ENCODE data around the gene GPR137B. TPM values are rescaled to one million over a fixed set of nuclear protein-coding genes. Genes with fewer than 3 reads are reported as not detected.

GPR137B gene
- total and polyA plus RNA-seq, 2 of the 4 experiments (the other 2 are of a cell fraction) = 4.5 to 12.3 TPM

GRCh38 chr1:236092899-236093298, 49.4 kb upstream of the GPR137B start:
- no peak for TF ChIP-seq RFX5 (IDR thresholded peaks at IDR 0.05; ENCODE audit: low read depth, low read length)
- no peak for TF ChIP-seq FOS (IDR thresholded peaks at IDR 0.05; ENCODE audit: low read depth, low read length)
- TF ChIP-seq MXI1 (IDR thresholded peaks at IDR 0.05; ENCODE audit: borderline replicate concordance, low read depth, low read length) = no peak
- Histone ChIP-seq H3K4ac (ENCODE audit: low read depth, low read length) (no peak overlapping the region), H2BK5ac (ENCODE audit: low read depth, low read length, poor library complexity, severe bottlenecking) (no peak overlapping the region), H2BK120ac (ENCODE audit: low read depth, low read length) (no peak overlapping the region), H2BK15ac (ENCODE audit: low read depth, low read length) (no peak overlapping the region), H3K27me3 (ENCODE audit: control insufficient read depth, insufficient read depth, low read length) (no peaks in the 10 kb centered on the region), H3K23ac (ENCODE audit: low read depth, low read length) (no peak overlapping the region), H3K79me1 (ENCODE audit: low read depth in 1 of 2, low read length in 2 of 2) (no peaks in the 10 kb centered on the region), H2AK9ac (replicated peaks; ENCODE audit: low read depth, low read length, poor library complexity) (no peak overlapping the region), H3K36me3 (ENCODE audit: control insufficient read depth, insufficient read depth, low read length) (no peaks in the 10 kb centered on the region), H3K9me3 (ENCODE audit: control insufficient read depth, insufficient read depth, low read length) (peaks cover 6% of the 10 kb centered on the region), H3K27ac (ENCODE audit: insufficient read depth, low read length) (no peak overlapping the region), H4K91ac (ENCODE audit: insufficient read depth, low read depth, low read length) (no peak overlapping the region), H4K20me1 (ENCODE audit: insufficient read depth, low read length) (peaks cover 3% of the 10 kb centered on the region; the same call in 1 of the 2 replicates), H3K14ac (replicated peaks; ENCODE audit: low read depth, low read length) (no peak overlapping the region), H2BK20ac (ENCODE audit: low read depth, low read length) (no peak overlapping the region), H3K4me3 (ENCODE audit: insufficient read depth, low read depth, low read length) (no peak overlapping the region), H4K8ac (ENCODE audit: low read depth in 2 of 2, low read length in 2 of 2) (no peak overlapping the region), H3K18ac (ENCODE audit: low read depth, low read length) (no peak overlapping the region), H4K5ac (ENCODE audit: low read depth, low read length) (no peak overlapping the region), H2AK5ac (ENCODE audit: low read depth, low read length) (no peak overlapping the region), H3K56ac (ENCODE audit: extremely low read depth, insufficient read depth, low read length) (no peak overlapping the region), H2AFZ (replicated peaks; ENCODE audit: low read length, poor library complexity) (no peak overlapping the region), H3K4me1 (ENCODE audit: control insufficient read depth, insufficient read depth, low read length) (peaks cover 2% of the 10 kb centered on the region; the same call in 1 of the 2 replicates), H3K9ac (ENCODE audit: low read depth, low read length) (no peak overlapping the region), H3K9me1 (ENCODE audit: insufficient read depth, low read length) (peaks cover 3% of the 10 kb centered on the region; the same call in 1 of the 2 replicates), H3K4me2 (ENCODE audit: low read depth, low read length) (no peak overlapping the region)
- BruUV-seq (replicated peaks) = no TSS peak
- ATAC-seq (ENCODE audit: low read depth) (no peak), DNase-seq (no peak)
- CTCF ChIA-PET = interaction anchor here (0.7 kb wide), 1 partner anchor 189 kb away, joined by 8 read pairs; the partner anchor contains the start of gene ERO1B
- WGBS, 2 experiments (ENCODE audit: extremely low coverage in 2 of 2, insufficient read length in 1 of 2) = no CpG with 5 or more reads among the region's 5 CpGs
- dilution Hi-C loops (cut with HindIII; ENCODE audit: low sequenced_read_pairs, unreplicated experiment) = no loop called here
- in situ Hi-C loops (cut with MboI; ENCODE audit: low sequenced_read_pairs) = no loop called here
- intact Hi-C loops (cut with micrococcal nuclease) = no loop called here
- POLR2A ChIA-PET (ENCODE audit: unreplicated experiment) = no interaction called here
